GM19395 (cell line): ENCODE results near the gene MGRN1.
"Not testable (repeated sequence)": the region's sequence is repeated elsewhere in the genome, so short reads cannot be mapped to it uniquely, and the experiment has no call there.

Source experiments
- ATAC-seq: cut with Tn5 transposase; IDR thresholded peaks from one replicate; pipeline ENCODE4 v1.9.1; 2021; ENCODE audit warnings: mild to moderate bottlenecking, moderate library complexity; ENCODE audit not compliant: unreplicated experiment

Gene MGRN1

DNA sequence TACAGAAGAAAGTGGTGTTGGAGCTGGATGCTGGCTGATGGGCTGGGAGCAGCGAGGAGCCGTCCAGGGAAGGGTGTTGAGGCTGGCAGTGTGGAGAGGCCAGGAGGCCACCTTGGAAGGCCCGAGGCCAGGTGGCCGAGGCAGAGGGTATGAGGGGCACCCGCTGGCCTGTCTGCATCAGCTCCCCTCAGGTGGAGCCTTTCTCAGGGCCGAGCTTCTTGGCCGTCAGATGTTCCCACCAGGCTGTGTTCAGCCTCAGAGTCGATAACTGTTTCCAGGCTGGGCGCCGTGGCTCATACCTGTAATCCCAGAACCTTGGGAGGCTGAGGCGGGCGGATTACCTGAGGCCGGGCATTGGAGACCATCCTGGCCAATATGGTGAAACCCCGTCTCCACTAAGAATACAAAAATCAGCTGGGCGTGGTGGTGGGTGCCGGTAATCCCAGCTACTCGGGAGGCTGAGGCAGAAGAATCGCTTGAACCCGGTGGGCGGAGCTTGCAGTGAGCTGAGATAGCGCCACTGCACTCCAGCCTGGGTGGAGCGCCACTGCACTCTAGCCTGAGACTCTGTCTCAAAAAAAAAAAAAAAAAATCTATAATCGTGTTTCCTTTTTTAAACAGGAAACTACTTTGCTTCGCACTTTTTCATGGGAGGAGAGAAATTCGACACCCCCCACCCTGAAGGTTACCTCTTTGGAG is 25.3 kb downstream of the MGRN1 start:
- ATAC-seq: no peak

DNA sequence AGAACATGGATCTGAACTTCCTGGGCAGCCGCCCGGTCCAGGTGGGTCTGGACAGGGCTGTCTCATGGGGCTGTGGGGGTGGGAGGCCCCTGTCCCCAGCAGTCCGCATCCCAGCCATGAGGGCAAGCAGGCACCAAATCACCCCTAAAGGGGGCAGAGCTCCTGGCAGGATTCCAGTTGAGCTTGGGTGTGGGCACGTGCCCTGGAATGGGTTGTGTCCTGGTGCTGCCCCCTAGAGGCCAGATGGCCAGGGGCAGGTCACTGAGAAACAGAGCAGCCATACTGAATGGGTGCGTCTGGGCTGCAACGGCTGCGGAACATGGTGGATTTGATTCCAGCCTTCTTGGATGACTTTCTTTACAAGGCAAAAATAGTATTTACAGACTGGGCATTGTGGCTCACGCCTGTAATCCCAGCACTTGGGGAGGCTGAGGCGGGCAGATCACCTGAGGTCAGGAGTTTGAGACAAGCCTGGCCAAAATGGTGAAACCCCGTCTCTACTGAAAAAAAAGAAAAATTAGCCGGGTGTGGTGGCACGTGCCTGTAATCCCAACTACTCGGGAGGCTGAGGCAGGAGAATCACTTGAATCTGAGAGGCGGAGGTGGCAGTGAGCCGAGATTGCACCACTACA is 25.9 kb downstream of the MGRN1 start:
- not testable (repeated sequence) for ATAC-seq

DNA sequence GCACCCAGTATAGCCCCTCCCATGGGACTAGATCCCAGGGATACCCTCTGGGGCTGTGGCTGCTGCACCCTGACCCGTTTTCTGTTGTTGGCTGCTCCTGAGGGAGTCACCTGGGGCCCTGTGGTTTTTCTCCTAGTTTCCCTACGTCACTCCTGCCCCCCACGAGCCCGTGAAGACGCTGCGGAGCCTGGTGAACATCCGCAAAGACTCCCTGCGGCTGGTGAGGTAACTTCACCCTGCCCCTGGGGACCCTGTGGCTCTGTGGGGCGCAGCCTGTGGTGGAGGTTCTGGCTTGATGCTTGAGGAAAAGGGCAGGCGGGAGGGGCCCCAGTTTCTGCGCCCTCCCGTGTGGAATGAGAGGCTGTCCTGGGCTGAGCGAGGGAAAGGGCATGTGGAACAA is 27.2 kb downstream of the MGRN1 start:
- no peak for ATAC-seq

DNA sequence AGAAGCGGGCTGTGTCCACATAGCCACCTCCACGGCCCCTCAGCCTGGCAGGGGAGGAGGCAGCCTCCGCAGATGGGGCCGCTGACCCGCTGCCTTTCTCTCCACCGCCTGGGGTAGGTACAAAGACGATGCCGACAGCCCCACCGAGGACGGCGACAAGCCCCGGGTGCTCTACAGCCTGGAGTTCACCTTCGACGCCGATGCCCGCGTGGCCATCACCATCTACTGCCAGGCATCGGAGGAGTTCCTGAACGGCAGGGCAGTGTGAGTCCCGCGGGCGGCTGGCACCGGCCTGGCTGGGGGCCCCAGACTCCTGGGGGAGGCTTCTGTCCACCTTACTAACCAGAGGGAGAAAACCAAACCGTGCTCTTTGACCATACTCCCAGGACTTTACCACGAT is 27.9 kb downstream of the MGRN1 start:
- no peak for ATAC-seq

DNA sequence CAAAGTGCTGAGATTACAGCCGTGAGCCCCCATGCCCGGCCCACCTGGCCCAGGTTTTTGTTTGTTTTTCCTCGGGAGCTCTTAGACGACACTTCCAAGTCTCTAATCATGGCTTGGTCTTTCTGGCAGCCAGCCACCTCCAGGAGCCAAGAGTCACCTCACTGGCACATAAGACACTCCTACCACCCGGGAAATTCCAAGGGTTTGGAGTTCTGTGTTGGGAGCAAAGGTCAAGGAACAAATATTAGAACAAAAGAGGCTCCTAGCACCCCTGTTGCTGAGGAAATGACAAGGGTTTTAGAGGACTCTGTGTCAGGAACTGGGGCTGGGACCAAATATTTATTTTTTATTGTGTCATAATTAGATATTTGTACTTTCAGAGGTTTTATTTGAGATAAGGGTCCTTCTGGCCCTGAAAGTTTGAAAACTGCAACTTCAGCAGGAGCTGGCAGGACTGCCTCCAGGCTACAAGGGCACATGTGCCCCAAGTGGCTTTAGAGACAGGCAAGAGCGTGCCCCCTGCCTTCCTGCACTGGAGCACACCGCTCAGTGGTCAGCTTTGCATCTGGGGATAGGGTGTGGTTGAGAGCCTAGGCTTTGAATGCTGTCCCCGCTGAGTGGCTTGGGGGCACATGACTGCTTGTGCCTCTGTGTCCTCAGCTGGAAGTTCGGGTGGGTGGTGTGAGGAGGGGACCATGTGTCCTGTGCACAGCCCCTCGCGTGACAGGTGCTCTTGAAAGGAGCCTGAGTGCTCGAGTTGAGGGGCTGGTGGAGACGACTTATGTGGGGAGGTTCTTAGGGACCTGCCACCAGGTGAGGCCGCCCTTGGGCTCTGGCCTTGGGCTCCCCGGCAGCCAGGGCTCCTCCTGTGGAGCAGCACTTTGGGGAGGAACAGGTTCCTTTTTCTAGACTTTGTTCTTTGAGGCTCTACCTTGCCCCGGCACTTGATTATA is 29.7 kb downstream of the MGRN1 start:
- no peak for ATAC-seq

DNA sequence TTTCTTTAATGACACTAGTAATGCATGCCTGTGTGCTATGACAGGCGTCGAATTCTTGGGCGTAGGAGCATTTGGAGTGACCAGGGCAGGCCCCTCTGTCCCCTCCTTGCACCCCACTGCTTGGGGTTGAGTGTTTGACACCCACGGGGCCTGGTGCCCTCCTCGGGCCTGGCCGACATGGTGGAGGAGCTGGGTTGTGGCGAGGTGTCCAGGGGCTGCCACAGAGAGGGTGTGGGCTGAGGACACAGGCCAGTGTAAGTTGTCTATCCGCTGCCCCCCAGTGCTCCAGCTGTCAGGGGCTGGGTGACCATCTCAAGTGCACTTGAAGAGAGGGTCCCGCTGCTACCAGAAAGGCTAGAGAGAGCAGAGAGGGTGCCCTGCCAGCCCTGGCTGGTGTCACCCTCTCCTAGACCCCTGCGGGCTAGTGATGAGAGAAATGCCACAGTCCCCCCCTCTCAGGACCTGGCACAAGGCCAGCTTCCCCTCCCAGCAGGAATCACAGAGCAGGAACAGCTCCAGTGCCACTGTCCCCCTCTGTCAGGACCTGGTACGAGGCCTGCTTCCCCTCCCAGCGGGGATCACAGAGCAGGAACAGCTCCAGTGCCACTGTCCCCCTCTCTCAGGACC is 30.5 kb downstream of the MGRN1 start:
- ATAC-seq: no peak

DNA sequence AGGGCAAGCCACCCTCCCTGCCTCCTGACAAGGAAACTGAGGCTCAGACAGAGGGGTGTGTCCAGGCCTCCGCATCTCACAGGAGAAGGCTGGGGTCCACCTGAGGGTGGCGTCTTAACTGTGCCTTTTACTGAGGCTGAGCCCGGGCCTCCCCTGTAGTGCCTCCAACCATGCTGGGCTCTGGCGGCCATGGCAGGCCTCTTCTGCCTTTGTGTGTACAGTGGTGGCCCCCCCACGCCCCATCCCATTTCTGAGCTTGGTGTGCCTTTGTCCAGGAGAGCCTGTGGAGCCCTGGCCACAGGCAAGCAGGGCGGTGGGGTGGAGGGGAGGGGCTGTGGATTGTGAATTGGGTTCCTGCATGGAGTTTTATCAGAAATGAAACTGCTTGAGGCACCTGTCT is 31.2 kb downstream of the MGRN1 start:
- no peak for ATAC-seq

DNA sequence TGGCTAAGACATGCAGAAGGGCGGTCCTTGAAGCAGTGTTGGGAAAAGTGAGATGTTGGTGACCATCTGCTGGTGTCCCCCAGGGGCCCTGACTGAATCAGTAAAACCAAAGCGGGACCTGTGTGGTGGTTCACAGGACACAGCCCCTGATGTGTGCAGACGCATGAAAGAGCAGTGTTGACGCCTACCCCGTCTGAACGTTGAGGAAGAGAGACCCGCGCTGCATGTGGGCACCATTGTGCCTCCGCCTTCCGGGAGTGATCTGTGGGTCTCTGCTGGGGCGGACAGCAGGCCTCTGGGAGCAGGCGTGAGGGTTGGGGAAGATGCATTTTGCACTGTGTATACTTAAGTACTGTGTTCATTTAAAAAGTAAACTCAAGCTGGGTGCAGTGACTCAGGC is 31.6 kb downstream of the MGRN1 start:
- no peak for ATAC-seq

DNA sequence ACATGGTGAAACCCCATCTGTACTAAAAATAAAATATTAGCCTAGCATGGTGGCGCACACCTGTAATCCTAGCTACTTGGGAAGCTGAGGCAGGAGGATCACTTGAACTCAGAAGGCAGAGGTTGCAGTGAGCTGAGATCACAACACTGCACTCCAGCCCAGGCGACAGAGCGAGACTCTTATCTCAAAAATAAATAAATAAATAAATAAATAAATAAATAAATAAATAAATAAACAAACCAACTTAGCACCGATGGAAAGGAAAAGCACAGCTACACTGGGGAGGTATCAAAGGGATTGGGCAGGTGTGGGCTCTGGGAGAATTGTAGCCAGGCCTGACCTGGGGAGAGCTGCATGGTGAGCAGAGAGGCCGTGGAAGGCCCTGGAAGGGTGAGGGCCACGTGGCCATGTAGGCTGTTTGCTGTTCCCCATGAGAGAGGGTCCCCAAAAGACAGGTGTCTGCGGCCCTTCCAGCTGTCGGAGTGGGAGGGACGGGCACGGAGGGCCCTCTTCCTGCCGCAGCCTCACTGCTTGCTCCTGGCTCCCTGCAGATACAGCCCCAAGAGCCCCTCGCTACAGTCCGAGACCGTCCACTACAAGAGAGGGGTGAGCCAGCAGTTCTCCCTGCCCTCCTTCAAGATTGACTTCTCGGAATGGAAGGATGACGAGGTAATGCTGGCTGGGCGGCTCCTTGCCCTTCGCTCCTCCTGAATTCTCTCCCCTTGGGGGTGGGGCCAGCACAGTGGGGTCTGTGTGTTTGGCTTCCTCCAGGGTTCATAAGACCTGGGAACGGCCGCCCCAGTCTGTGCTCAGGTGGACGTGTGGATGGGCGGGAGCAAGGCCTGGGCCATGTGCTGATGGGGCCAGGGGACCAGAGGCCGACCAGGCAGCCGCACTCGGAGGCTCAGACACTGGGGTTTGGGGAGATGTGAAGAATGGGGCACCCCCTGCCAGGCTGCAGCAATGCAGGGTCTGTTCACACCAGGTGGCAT is 32.4 kb downstream of the MGRN1 start:
- ATAC-seq: no peak

DNA sequence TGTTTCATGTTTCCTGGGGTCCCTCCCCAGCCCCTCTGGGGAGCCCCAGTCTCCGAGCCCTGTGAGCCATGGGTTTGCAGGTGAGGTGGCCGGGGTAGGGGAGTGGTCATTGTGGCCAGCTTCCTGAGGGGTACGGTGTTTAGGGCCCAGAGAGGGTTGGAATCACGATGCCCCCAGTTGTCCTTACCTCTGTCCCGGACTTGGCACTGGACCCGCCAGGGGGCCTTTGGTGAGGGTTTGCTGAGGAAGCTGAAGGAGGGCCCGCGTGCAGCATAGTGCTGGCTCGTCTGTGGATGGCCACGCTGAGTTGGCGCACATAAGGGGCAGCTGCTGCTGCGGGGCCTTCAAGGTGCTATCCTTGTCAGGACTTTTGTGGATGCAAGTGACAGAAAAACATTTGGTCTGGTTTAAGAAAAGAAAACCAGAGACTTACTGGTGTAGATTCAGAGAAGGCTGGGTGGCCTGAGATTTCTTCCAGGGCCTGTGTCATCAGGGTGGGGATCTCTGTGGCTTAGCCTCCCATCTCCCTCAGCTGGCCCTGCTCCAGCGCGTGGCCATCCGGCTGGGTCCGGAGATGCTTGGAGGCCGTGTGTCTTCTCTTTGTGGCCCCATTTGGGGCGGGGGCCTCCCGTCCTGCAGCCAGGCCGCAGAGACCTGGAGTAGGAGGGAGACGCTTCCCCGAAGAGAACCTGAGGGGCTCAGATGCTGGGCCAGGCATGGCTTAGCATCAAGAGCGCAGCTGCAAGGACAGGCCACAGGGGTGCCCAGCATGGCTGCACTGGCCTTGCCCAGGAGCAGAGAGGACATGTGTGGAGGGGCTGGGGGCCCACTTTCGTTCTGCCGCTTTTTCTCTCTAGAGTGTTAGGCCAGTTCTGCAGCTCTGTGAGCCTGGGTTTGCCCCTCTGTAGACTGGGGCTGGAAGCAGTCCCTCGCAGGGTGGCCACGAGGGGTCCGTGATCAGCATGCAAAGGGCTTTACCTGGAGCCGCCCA is 35.0 kb downstream of the MGRN1 start:
- ATAC-seq: no peak

DNA sequence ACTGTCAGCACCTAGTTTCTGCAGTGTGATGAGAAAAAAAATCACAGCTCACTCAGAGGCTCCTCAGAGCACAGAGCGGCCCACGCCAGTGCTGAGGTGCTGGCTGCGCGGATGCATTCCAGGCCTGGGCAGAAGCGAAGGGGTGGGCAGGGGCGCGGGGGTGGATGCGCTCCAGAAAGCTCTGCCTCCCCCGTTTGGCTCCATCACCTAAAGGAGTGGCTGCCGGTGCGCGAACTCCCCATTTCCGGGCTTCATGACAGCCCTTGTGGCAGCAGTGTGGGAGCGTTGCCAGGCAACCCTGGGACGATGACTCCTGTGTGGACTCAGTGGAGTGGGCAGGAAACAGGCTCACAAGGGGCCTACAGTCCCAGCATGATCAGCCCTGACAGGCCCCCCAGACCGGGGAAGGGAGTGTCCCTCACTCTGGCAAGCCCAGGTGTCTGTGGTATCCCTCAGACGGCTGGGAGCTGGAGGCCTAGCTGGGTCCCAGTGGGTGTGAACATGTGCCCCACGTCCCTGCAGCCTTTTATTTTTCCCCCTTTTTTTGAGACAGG is 35.9 kb downstream of the MGRN1 start:
- no peak for ATAC-seq

DNA sequence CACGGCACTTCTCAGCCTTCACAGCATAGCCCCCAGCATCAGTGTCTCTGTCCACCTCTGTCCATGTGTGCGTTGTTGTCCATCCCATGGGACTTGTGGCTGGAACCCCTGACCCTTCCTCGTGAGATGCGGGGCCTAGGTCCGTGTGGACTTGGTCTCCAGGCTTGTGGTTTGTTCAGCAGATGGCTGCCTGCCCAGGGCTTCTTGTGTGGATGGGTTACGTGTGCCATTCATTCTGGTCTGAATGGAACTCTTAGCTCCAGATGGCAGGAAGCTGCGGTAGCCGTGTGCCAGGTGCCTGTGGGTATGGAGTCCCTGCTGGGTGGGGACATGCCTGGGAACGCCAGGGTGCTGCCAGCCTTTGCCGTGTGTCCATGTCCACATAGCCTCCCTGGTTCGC is 37.0 kb downstream of the MGRN1 start:
- no peak for ATAC-seq

DNA sequence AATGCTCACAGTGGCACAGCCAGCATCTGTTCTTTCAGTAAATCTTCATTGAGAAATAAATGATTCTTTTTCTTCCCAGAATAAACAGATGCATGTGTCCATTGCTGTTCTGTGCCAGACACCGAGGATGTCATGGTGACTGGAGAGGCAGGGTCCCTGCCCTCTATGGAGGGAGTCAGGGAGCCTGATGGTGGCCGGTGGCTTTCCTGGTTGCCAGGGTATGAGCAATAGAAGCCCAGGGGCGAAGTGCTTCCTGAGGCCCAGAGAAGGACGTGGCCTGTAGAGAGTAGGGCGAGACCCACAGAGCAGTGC is 38.8 kb downstream of the MGRN1 start:
- ATAC-seq: no peak

DNA sequence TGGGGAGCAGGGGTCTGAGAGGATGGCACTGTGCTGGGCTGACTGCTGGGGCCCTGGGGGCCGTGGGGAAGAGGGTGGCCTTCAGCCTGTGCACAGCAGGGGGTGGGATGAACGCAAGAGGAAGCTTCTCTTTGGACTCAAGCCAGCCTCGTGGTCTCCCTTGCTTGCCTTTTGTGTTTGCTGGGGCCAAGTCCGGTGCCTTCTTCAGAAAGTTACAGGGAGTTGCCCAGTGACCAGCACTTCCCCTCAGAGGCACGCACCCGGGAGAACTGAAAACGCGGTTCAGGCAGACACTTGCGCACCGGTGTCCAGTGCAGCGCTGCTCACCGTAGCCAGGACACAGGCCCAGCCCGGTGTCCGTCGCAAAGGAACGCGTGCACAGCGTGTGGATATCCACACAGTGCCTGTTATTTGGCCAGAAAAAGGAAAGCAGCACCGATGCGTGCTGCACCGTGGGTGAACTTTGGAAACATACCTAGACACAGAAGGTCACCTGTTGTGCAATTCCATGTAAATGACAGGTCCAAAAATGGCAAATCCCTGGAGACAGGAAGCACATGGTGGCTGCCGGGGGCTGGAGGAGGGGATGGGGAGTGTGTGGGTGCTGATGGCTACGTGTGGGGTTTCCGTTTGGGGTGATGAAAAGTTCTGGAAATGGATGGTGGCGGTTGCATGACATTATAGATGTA is 39.3 kb downstream of the MGRN1 start:
- ATAC-seq: no peak

DNA sequence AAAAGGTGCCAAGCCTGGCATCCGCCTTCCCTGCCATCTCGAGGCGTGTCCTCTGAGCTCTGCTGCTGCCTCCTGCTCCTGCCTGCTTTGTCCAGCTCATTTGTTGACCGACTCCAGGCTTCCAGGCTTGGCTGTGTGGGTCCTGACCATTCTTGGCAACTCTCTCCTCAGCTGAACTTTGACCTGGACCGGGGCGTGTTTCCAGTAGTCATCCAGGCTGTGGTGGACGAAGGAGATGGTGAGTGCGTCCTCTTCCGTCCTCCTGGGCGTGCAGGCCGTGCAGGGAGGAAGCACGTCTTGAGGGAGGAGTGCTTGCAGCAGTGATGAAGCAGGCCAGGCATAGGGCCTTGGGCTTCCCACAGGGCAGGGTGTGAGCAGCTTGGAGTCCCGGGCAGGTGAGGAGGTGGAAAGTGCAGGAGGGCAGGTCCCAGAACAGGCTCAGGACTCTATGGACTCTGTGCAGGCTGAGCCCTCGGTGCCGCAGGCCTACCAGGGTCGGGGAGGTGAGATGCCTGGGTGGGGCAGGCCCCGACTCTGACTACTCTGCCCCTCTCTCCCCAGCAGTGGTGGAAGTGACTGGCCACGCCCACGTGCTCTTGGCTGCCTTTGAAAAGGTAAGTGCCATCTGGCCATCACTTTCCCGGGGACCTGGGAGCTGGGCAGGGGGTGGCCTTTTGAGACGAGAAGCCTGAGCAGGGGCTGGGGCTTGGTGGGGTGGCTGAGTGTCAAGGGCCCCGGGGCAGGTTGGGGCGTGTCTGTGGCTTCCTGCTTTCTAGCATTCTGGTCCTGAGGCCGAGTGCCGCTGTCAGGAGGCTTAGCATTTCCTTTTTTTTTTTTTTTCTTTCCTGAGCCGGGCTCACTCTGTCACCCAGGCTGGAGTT is 40.2 kb downstream of the MGRN1 start:
- no peak for ATAC-seq

DNA sequence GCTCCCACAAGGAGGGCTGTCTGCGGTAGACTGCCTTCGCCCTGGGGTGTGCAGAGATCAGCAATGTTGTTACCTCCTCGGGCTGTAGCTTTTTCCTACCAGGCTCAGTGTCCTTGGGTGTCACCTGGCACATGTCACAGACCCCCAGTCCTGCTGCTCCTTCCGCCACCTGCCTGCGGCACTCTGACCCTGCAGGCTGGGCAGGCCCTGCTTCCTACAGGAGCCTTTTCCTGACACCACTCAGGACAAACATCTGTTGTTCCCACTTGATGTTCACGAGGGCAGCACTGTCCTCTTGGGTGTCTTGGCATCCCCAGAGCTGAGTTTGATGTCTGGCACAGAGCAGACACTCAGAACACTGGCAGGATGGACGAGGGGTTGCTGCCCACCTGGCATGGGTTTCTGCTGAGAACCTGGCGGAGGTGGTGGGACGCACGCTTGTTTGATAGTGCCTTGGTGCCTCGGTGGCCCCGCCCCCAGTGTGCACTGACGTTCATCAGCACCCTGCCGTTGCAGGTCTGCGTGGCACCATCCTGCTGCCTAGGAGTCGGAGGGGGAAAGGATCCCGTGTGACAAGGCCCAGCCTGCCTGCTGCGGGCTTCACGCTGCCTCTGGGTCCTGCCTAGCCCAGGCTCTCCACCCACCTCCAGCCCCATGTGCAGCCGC is 42.0 kb downstream of the MGRN1 start:
- ATAC-seq: no peak
